Esophagus squamous epithelium (tissue), 5 donors: ENCODE data around the gene ETV3. TPM values are rescaled to one million over a fixed set of nuclear protein-coding genes. Genes with fewer than 3 reads are reported as not detected.

Source experiments
- DNase-seq: peaks from one replicate; lab custom pipeline; 2025; lab: John Stamatoyannopoulos, UW
- H3K27ac ChIP-seq, 4 donors: fragments of 200-600 bp; sonication (generic); one replicate each; pipeline ENCODE4 v1.5.1; 2016 to 2019; ENCODE audit warnings: mild to moderate bottlenecking in 1 of 4
- H3K27me3 ChIP-seq, 4 donors: fragments of 200-600 bp; sonication (generic); 1 replicate in 3 of 4; 2 replicates in 1 of 4; pipeline versions ENCODE4 v1.5.1 to v1.6.0; 2017 to 2021; ENCODE audit warnings: antibody characterized with exemption in 1 of 4
- H3K36me3 ChIP-seq, 3 donors: fragments of 200-600 bp; sonication (generic); one replicate each; pipeline ENCODE4 v1.5.1; 2016 to 2019
- H3K4me1 ChIP-seq, 3 donors: fragments of 200-600 bp; sonication (generic); one replicate each; pipeline ENCODE4 v1.5.1; 2017 to 2019
- H3K4me3 ChIP-seq, 4 donors: fragments of 200-600 bp; sonication (generic); 1 replicate in 3 of 4; 2 replicates in 1 of 4; pipeline ENCODE4 v1.5.1; 2016 to 2019; ENCODE audit warnings: mild to moderate bottlenecking in 2 of 4, moderate library complexity in 1 of 4
- H3K9me3 ChIP-seq, 3 donors: fragments of 200-600 bp; sonication (generic); one replicate each; pipeline ENCODE4 v1.5.1; 2016 to 2019
- POLR2A ChIP-seq, 4 donors: fragments of 450-650 bp; IDR thresholded peaks; one replicate each; pipeline ENCODE4 v1.6.1; 2017; ENCODE audit warnings: antibody characterized with exemption in 4 of 4, mild to moderate bottlenecking in 4 of 4, moderate library complexity in 3 of 4
- WGBS, 2 donors: methylation state at CpG; one replicate each; pipeline ENCODE4 v1.1.5; 2018; 5-methylcytosine and 5-hydroxymethylcytosine counted together
- intact Hi-C: fragments of 100-400 bp; cut with DNase I; formaldehyde crosslinking; loops from one replicate; pipeline ENCODE4 v1.15.0; 2022
- total RNA-seq, 4 donors: library from RNA; depleted of rRNA; stranded (reverse); fragments of >200 nt; gene quantifications; one replicate each; pipeline ENCODE4 v1.1.0, GENCODE V29; 2016
- TF ChIP-seq, protein P1 (sequence below), 6 experiments: fragments of 450-650 bp in 4 of 6; fragments of 200-600 bp in 2 of 6; sonication (generic) in 2 of 6; IDR thresholded peaks; one replicate each; pipeline ENCODE4 v1.5.1; 2016 to 2019; ENCODE audit warnings: antibody characterized with exemption in 6 of 6, mild to moderate bottlenecking in 4 of 6, moderate library complexity in 4 of 6
- donor health status: DM: yes; HTN: yes; CAD: no.

The ETV3 gene
- total RNA-seq, 4 donors from 2014 or later = 25.0 to 31.4 (median 27.3) TPM

GRCh38 chr1:157154940-157155514 lies 16.8 kb upstream of the ETV3 start:
- Histone ChIP-seq H3K4me3 (no peak overlapping the region), H3K9me3 (no peaks in the 10 kb centered on the region), H3K27me3 (peaks cover 0 to 7% (median 0%) of the 10 kb centered on the region in 4 donors), H3K4me1 (peaks cover 29 to 45% (median 39%) of the 10 kb centered on the region in 3 donors), H3K36me3 (no peaks in the 10 kb centered on the region), H3K27ac (peak overlapping the region in 3 of 4 donors; percentile 17 to 62 (median 25))
- DNase-seq = no peak
- no peak for TF ChIP-seq POLR2A (IDR thresholded peaks at IDR 0.05)
- TF ChIP-seq, protein P1, sequence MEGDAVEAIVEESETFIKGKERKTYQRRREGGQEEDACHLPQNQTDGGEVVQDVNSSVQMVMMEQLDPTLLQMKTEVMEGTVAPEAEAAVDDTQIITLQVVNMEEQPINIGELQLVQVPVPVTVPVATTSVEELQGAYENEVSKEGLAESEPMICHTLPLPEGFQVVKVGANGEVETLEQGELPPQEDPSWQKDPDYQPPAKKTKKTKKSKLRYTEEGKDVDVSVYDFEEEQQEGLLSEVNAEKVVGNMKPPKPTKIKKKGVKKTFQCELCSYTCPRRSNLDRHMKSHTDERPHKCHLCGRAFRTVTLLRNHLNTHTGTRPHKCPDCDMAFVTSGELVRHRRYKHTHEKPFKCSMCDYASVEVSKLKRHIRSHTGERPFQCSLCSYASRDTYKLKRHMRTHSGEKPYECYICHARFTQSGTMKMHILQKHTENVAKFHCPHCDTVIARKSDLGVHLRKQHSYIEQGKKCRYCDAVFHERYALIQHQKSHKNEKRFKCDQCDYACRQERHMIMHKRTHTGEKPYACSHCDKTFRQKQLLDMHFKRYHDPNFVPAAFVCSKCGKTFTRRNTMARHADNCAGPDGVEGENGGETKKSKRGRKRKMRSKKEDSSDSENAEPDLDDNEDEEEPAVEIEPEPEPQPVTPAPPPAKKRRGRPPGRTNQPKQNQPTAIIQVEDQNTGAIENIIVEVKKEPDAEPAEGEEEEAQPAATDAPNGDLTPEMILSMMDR (IDR thresholded peaks at IDR 0.05) = no peak
- intact Hi-C loops = no loop called here
- WGBS, 2 donors = 8% methylated on average over 2 of the region's 7 CpGs; no CpG with 5 or more reads in 1 of the 2 donors

DNA sequence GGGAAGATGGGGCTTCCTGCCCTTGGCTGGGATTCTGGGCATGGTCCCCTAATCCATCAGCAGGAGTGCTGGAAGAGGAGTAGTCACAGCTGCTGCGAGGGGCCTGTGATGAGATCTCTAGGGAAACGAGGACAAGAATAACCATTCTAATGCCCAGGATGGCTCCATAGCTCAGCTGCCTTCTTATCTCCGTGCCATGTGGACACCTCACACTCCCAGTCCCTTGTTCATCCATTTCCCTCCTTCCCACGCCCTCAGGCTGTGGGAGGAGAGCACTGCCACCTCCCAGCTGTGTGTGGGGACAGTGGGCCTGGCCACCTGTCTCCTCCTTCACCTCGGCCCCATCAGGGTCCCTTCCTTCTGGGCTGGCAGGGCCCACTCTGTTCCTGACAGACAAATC lies 16.1 kb upstream of the ETV3 start:
- H3K27me3 ChIP-seq = peaks cover 0 to 7% (median 0%) of the 10 kb centered on the region in 4 donors
- no peaks in the 10 kb centered on the region for H3K36me3 ChIP-seq
- H3K9me3 ChIP-seq = no peaks in the 10 kb centered on the region
- peaks cover 29 to 45% (median 39%) of the 10 kb centered on the region in 3 donors for H3K4me1 ChIP-seq
- H3K27ac ChIP-seq = peak overlapping the region in 2 of 4 donors; percentile 25 to 62
- intact Hi-C loops = no loop called here
- H3K4me3 ChIP-seq = no peak overlapping the region
- 69 to 82% methylated on average over 5 of the region's 5 CpGs for WGBS, 2 donors
- DNase-seq = no peak
- TF ChIP-seq, protein P1 (IDR thresholded peaks at IDR 0.05) = no peak
- TF ChIP-seq POLR2A (IDR thresholded peaks at IDR 0.05) = no peak

- 38 to 80% methylated on average over 1 of the region's 1 CpG for WGBS, 2 donors
- H3K4me3 ChIP-seq = no peak overlapping the region
- intact Hi-C loops = no loop called here
- H3K27ac ChIP-seq = peak overlapping the region in 1 of 4 donors; percentile 25
- peaks cover 29 to 48% (median 39%) of the 10 kb centered on the region in 3 donors for H3K4me1 ChIP-seq
- H3K36me3 ChIP-seq = no peaks in the 10 kb centered on the region
- peaks cover 0 to 7% (median 0%) of the 10 kb centered on the region in 4 donors for H3K27me3 ChIP-seq
- TF ChIP-seq, protein P1 (IDR thresholded peaks at IDR 0.05) = no peak
- TF ChIP-seq POLR2A (IDR thresholded peaks at IDR 0.05) = no peak
- H3K9me3 ChIP-seq = no peaks in the 10 kb centered on the region
- DNase-seq = no peak
These were observed 15.6 kb upstream of the ETV3 start for GRCh38 chr1:157153746-157154145.

DNA sequence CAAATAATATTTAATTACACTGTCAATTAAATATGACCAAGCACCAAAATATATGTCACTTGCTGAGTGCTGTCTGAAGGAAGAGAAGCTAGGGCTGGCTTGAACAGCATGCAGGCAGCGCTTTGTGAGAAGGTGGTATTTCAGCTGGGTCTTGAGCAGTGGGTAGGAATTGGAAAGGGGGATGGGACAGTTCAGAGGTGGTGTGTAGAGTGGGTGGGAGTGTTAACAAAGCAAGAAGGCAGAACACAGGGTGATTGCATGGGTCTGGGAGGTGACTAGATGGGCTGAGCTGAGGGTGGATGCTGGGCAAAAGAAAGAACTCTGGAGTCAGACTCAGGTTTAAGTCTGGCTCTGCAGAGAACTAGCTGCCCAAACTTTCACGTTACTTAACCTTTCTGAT lies 14.3 kb upstream of the ETV3 start:
- Histone ChIP-seq H3K9me3 (no peaks in the 10 kb centered on the region), H3K27ac (no peak overlapping the region), H3K4me1 (peaks cover 33 to 55% (median 42%) of the 10 kb centered on the region in 3 donors), H3K27me3 (peaks cover 0 to 7% (median 0%) of the 10 kb centered on the region in 4 donors), H3K4me3 (no peak overlapping the region), H3K36me3 (no peaks in the 10 kb centered on the region)
- DNase-seq = no peak
- no peak for TF ChIP-seq POLR2A (IDR thresholded peaks at IDR 0.05)
- TF ChIP-seq, protein P1 (IDR thresholded peaks at IDR 0.05) = no peak
- intact Hi-C loops = no loop called here
- 89 to 96% methylated on average over 2 of the region's 2 CpGs for WGBS, 2 donors

- Histone ChIP-seq H3K27ac (no peak overlapping the region), H3K4me3 (no peak overlapping the region), H3K4me1 (peaks cover 33 to 51% (median 43%) of the 10 kb centered on the region in 3 donors), H3K27me3 (peaks cover 0 to 7% (median 0%) of the 10 kb centered on the region in 4 donors), H3K36me3 (no peaks in the 10 kb centered on the region), H3K9me3 (no peaks in the 10 kb centered on the region)
- intact Hi-C loops = no loop called here
- no peak for TF ChIP-seq POLR2A (IDR thresholded peaks at IDR 0.05)
- TF ChIP-seq, protein P1 (IDR thresholded peaks at IDR 0.05) = no peak
- 55 to 59% methylated on average over 3 of the region's 3 CpGs for WGBS, 2 donors
- DNase-seq = no peak
These were observed 13.3 kb upstream of the ETV3 start for GRCh38 chr1:157151506-157151905.
